ENCODE results near the gene RASGEF1B. TPM values are rescaled to one million over a fixed set of nuclear protein-coding genes. Genes with fewer than 3 reads are reported as not detected.
A peak's percentile ranks its signal among the peaks of the same experiment; 100 is the strongest.
"Not testable (repeated sequence)": the region's sequence is repeated elsewhere in the genome, so short reads cannot be mapped to it uniquely, and the experiment has no call there.

RASGEF1B gene
- total and polyA plus RNA-seq, 5 donors = 4.3 to 10.6 (median 9.2) TPM

- DNase-seq = peak in 1 of 3 donors; percentile 10
- ATAC-seq; H3K4me1 ChIP-seq (ENCODE audit: control insufficient read depth, insufficient read depth, low read length); H3K9me3 ChIP-seq (ENCODE audit: control insufficient read depth, low read length); H3K27ac ChIP-seq (ENCODE audit: low read length); intact Hi-C loops (cut with DNase I); H3K4me3 ChIP-seq (ENCODE audit: low read length); H3K27me3 ChIP-seq (ENCODE audit: control insufficient read depth, insufficient read depth): not testable (repeated sequence)
- 85% methylated on average over 19 of the region's 19 CpGs for WGBS
Measured at GRCh38 chr4:81473331-81474265, 1.9 kb upstream of the RASGEF1B start.

- Histone ChIP-seq H3K27me3 (ENCODE audit: control insufficient read depth, insufficient read depth) (no peaks in the 10 kb centered on the region), H3K4me3 (ENCODE audit: low read length) (peak overlapping the region; percentile 81), H3K9me3 (ENCODE audit: control insufficient read depth, low read length) (no peaks in the 10 kb centered on the region), H3K27ac (ENCODE audit: low read length) (peak overlapping the region; percentile 89), H3K4me1 (ENCODE audit: control insufficient read depth, insufficient read depth, low read length) (no peaks in the 10 kb centered on the region)
- peak; percentile 54 to 63 for ATAC-seq
- 42% methylated on average over 9 of the region's 9 CpGs for WGBS
- DNase-seq = peak; percentile 23 to 70 (median 59)
- intact Hi-C loops (cut with DNase I) = no loop called here
Measured at GRCh38 chr4:81472281-81473182, 825 bp upstream of the RASGEF1B start.

- H3K27me3 ChIP-seq (ENCODE audit: control insufficient read depth, insufficient read depth) = no peaks in the 10 kb centered on the region
- DNase-seq = no peak
- 0% methylated on average over 21 of the region's 21 CpGs for WGBS
- H3K4me3 ChIP-seq (ENCODE audit: low read length) = peak overlapping the region; percentile 81
- intact Hi-C loops (cut with DNase I) = no loop called here
- ATAC-seq = peak; percentile 30 to 40
- no peaks in the 10 kb centered on the region for H3K9me3 ChIP-seq (ENCODE audit: control insufficient read depth, low read length)
- peak overlapping the region; percentile 81 for H3K27ac ChIP-seq (ENCODE audit: low read length)
- H3K4me1 ChIP-seq (ENCODE audit: control insufficient read depth, insufficient read depth, low read length) = no peaks in the 10 kb centered on the region
Measured at GRCh38 chr4:81471298-81471587, 464 bp downstream of the RASGEF1B start.

GRCh38 chr4:81470456-81471297, 1.0 kb downstream of the RASGEF1B start:
- no peaks in the 10 kb centered on the region for H3K4me1 ChIP-seq (ENCODE audit: control insufficient read depth, insufficient read depth, low read length)
- H3K27me3 ChIP-seq (ENCODE audit: control insufficient read depth, insufficient read depth) = no peaks in the 10 kb centered on the region
- peak; percentile 57 to 75 (median 72) for DNase-seq
- H3K9me3 ChIP-seq (ENCODE audit: control insufficient read depth, low read length) = no peaks in the 10 kb centered on the region
- peak; percentile 53 to 75 for ATAC-seq
- intact Hi-C loops (cut with DNase I) = no loop called here
- peak overlapping the region; percentile 81 for H3K27ac ChIP-seq (ENCODE audit: low read length)
- H3K4me3 ChIP-seq (ENCODE audit: low read length) = peak overlapping the region; percentile 81
- WGBS = under 1% methylated on average over 31 of the region's 31 CpGs

- DNase-seq (no peak), ATAC-seq (no peak)
- no peaks in the 10 kb centered on the region for H3K4me1 ChIP-seq (ENCODE audit: control insufficient read depth, insufficient read depth, low read length)
- peak overlapping the region; percentile 81 for H3K4me3 ChIP-seq (ENCODE audit: low read length)
- 22% methylated on average over 7 of the region's 7 CpGs for WGBS
- H3K27ac ChIP-seq (ENCODE audit: low read length) = peak overlapping the region; percentile 60
- no peaks in the 10 kb centered on the region for H3K9me3 ChIP-seq (ENCODE audit: control insufficient read depth, low read length)
- intact Hi-C loops (cut with DNase I) = loop anchor here (5.0 to 10.0 kb wide), 3 partner anchors 215 to 377 kb away; no protein-coding TSS in a partner anchor
- H3K27me3 ChIP-seq (ENCODE audit: control insufficient read depth, insufficient read depth) = no peaks in the 10 kb centered on the region
Measured at GRCh38 chr4:81469781-81470455, 1.8 kb downstream of the RASGEF1B start.

- intact Hi-C loops (cut with DNase I) = loop anchor here (5.0 to 10.0 kb wide), 3 partner anchors 216 to 379 kb away; no protein-coding TSS in a partner anchor
- Histone ChIP-seq H3K27ac (ENCODE audit: low read length) (no peak overlapping the region), H3K4me3 (ENCODE audit: low read length) (no peak overlapping the region), H3K9me3 (ENCODE audit: control insufficient read depth, low read length) (no peaks in the 10 kb centered on the region), H3K27me3 (ENCODE audit: control insufficient read depth, insufficient read depth) (no peaks in the 10 kb centered on the region), H3K4me1 (ENCODE audit: control insufficient read depth, insufficient read depth, low read length) (no peaks in the 10 kb centered on the region)
- WGBS = 73% methylated on average over 2 of the region's 2 CpGs
- DNase-seq (no peak), ATAC-seq (no peak)
Measured at GRCh38 chr4:81468678-81469077, 3.0 kb downstream of the RASGEF1B start.

- WGBS = 19% methylated on average over 1 of the region's 1 CpG
- Histone ChIP-seq H3K9me3 (ENCODE audit: control insufficient read depth, low read length) (no peaks in the 10 kb centered on the region), H3K4me3 (ENCODE audit: low read length) (no peak overlapping the region), H3K4me1 (ENCODE audit: control insufficient read depth, insufficient read depth, low read length) (peaks cover 2% of the 10 kb centered on the region), H3K27ac (ENCODE audit: low read length) (no peak overlapping the region), H3K27me3 (ENCODE audit: control insufficient read depth, insufficient read depth) (no peaks in the 10 kb centered on the region)
- intact Hi-C loops (cut with DNase I) = loop anchor here (1.0 to 10.0 kb wide), 4 partner anchors 217 to 380 kb away; no protein-coding TSS in a partner anchor
- DNase-seq (no peak), ATAC-seq (no peak)
Measured at GRCh38 chr4:81467672-81467964, 4.1 kb downstream of the RASGEF1B start.

GRCh38 chr4:81466841-81467671, 4.7 kb downstream of the RASGEF1B start:
- intact Hi-C loops (cut with DNase I) = loop anchor here (1.0 to 10.0 kb wide), 4 partner anchors 218 to 380 kb away; no protein-coding TSS in a partner anchor

GRCh38 chr4:81465406-81466340, 6.0 kb downstream of the RASGEF1B start:
- intact Hi-C loops (cut with DNase I) = loop anchor here (5.0 to 10.0 kb wide), 3 partner anchors 219 to 382 kb away; no protein-coding TSS in a partner anchor
- no peak for ATAC-seq
- DNase-seq = no peak
- peaks cover 4% of the 10 kb centered on the region for H3K4me1 ChIP-seq (ENCODE audit: control insufficient read depth, insufficient read depth, low read length)
- H3K27me3 ChIP-seq (ENCODE audit: control insufficient read depth, insufficient read depth) = no peaks in the 10 kb centered on the region
- H3K27ac ChIP-seq (ENCODE audit: low read length) = no peak overlapping the region
- no peak overlapping the region for H3K4me3 ChIP-seq (ENCODE audit: low read length)
- WGBS = 81% methylated on average over 8 of the region's 8 CpGs
- no peaks in the 10 kb centered on the region for H3K9me3 ChIP-seq (ENCODE audit: control insufficient read depth, low read length)

More at GRCh38 chr4:81466841-81467671, 4.7 kb downstream of the RASGEF1B start:
- Histone ChIP-seq H3K4me3 (ENCODE audit: low read length) (no peak overlapping the region), H3K27me3 (ENCODE audit: control insufficient read depth, insufficient read depth) (no peaks in the 10 kb centered on the region), H3K4me1 (ENCODE audit: control insufficient read depth, insufficient read depth, low read length) (peaks cover 2% of the 10 kb centered on the region), H3K27ac (ENCODE audit: low read length) (no peak overlapping the region), H3K9me3 (ENCODE audit: control insufficient read depth, low read length) (no peaks in the 10 kb centered on the region)
- 36% methylated on average over 5 of the region's 5 CpGs for WGBS
- DNase-seq (peak in 2 of 3 donors; percentile 33 to 54), ATAC-seq (no peak)
